ENCODE data around the gene PPP1R14B.
A peak's percentile ranks its signal among the peaks of the same experiment; 100 is the strongest.

The PPP1R14B gene

GRCh38 chr11:64281957-64282770 lies 35.4 kb upstream of the PPP1R14B start:
- no peak for DNase-seq

GRCh38 chr11:64278576-64279190 lies 31.9 kb upstream of the PPP1R14B start:
- DNase-seq, result no peak

- DNase-seq, result no peak
Measured at GRCh38 chr11:64276653-64277431, 30.1 kb upstream of the PPP1R14B start.

GRCh38 chr11:64275841-64276240 lies 29.1 kb upstream of the PPP1R14B start:
- DNase-seq, result no peak

GRCh38 chr11:64275031-64275800 lies 28.5 kb upstream of the PPP1R14B start:
- no peak for DNase-seq

GRCh38 chr11:64269540-64270220 lies 22.9 kb upstream of the PPP1R14B start:
- peak; percentile 94 to 99 (median 98) for DNase-seq

GRCh38 chr11:64268893-64269539 lies 22.3 kb upstream of the PPP1R14B start:
- peak in 3 of 5 experiments; percentile 24 to 62 (median 30) for DNase-seq

GRCh38 chr11:64268025-64268892 lies 21.5 kb upstream of the PPP1R14B start:
- peak in 1 of 5 experiments; percentile 2 for DNase-seq

GRCh38 chr11:64267207-64267945 lies 20.6 kb upstream of the PPP1R14B start:
- DNase-seq, result no peak

GRCh38 chr11:64266339-64266738 lies 19.6 kb upstream of the PPP1R14B start:
- no peak for DNase-seq

GRCh38 chr11:64265176-64266160 lies 18.7 kb upstream of the PPP1R14B start:
- DNase-seq, result no peak

- DNase-seq, result no peak
Measured at GRCh38 chr11:64264371-64264852, 17.7 kb upstream of the PPP1R14B start.

- DNase-seq, result no peak
Measured at GRCh38 chr11:64263947-64264317, 17.2 kb upstream of the PPP1R14B start.

- no peak for DNase-seq
Measured at GRCh38 chr11:64263021-64263946, 16.5 kb upstream of the PPP1R14B start.

- DNase-seq, result peak in 1 of 5 experiments; percentile 2
Measured at GRCh38 chr11:64262271-64263002, 15.7 kb upstream of the PPP1R14B start.

GRCh38 chr11:64261556-64262080 lies 14.9 kb upstream of the PPP1R14B start:
- no peak for DNase-seq

All from T-helper 2 cell (primary cell).